SK-N-MC (cell line): ENCODE results near the gene IDI2.

Experiments used
- DNase-seq: peaks from one replicate; pipeline ENCODE4 v3.0.0-alpha.2; 2011; ENCODE audit warnings: low read depth, low spot score
- H3K27ac ChIP-seq: fragments of 200-600 bp; sonication (generic); 2 replicates; pipeline ENCODE4 v1.5.1; 2016; ENCODE audit warnings: mixed run types
- H3K36me3 ChIP-seq: fragments of 200-600 bp; sonication (generic); 2 replicates; pipeline ENCODE4 v1.6.1; 2017; ENCODE audit warnings: antibody characterized with exemption, low read length, mixed read lengths; ENCODE audit not compliant: insufficient read depth
- H3K4me3 ChIP-seq: fragments of 200-600 bp; sonication (generic); 2 replicates; pipeline ENCODE4 v1.5.1; 2016
- H3K9ac ChIP-seq: fragments of 200-600 bp; sonication (generic); 2 replicates; pipeline ENCODE4 v1.8.0; 2017; ENCODE audit warnings: mixed run types, mixed read lengths; ENCODE audit not compliant: insufficient read length
- H3K9me3 ChIP-seq: fragments of 200-600 bp; sonication (generic); 2 replicates; pipeline ENCODE4 v1.6.1; 2017; ENCODE audit warnings: low read depth, mild to moderate bottlenecking, antibody characterized with exemption, low read length, moderate library complexity, mixed read lengths
- EZH2 ChIP-seq: fragments of 200-600 bp; sonication (generic); IDR thresholded peaks from one replicate; pipeline ENCODE4 v1.6.1; 2017; ENCODE audit warnings: antibody characterized with exemption
- FOXP2 ChIP-seq: optimal IDR thresholded peaks from 2 replicates; pipeline ENCODE3; 2011; ENCODE audit warnings: mild to moderate bottlenecking, moderate library complexity; ENCODE audit not compliant: insufficient read depth; ENCODE audit errors: extremely low read length, control extremely low read depth
- POLR2AphosphoS5 ChIP-seq: IDR thresholded peaks from 2 replicates; pipeline ENCODE4 v1.6.1; 2012; ENCODE audit warnings: mild to moderate bottlenecking, low read depth, low read length, borderline replicate concordance

IDI2 gene

GRCh38 chr10:1009071-1009494 lies 16.6 kb downstream of the IDI2 start:
- DNase-seq, result no peak
- no peaks in the 10 kb centered on the region for H3K9me3 ChIP-seq
- H3K36me3 ChIP-seq, result peaks cover 65% of the 10 kb centered on the region
- H3K4me3 ChIP-seq, result no peak overlapping the region
- TF ChIP-seq POLR2AphosphoS5, result no peak
- TF ChIP-seq EZH2, result no peak
- no peak for TF ChIP-seq FOXP2
- H3K9ac ChIP-seq, result no peak overlapping the region
- no peak overlapping the region for H3K27ac ChIP-seq

GRCh38 chr10:1007583-1007982 lies 18.1 kb downstream of the IDI2 start:
- TF ChIP-seq EZH2, result no peak
- TF ChIP-seq FOXP2, result no peak
- no peak for TF ChIP-seq POLR2AphosphoS5
- no peak for DNase-seq
- H3K9ac ChIP-seq, result no peak overlapping the region

GRCh38 chr10:1006573-1006972 lies 19.1 kb downstream of the IDI2 start:
- TF ChIP-seq FOXP2 (no peak), EZH2 (no peak), POLR2AphosphoS5 (no peak)
- Histone ChIP-seq H3K9me3 (no peaks in the 10 kb centered on the region), H3K27ac (no peak overlapping the region), H3K4me3 (no peak overlapping the region), H3K36me3 (peaks cover 74% of the 10 kb centered on the region), H3K9ac (no peak overlapping the region)
- DNase-seq, result no peak

More at GRCh38 chr10:1007583-1007982, 18.1 kb downstream of the IDI2 start:
- no peak overlapping the region for H3K4me3 ChIP-seq
- no peak overlapping the region for H3K27ac ChIP-seq
- H3K36me3 ChIP-seq, result peaks cover 74% of the 10 kb centered on the region
- no peaks in the 10 kb centered on the region for H3K9me3 ChIP-seq

- Histone ChIP-seq H3K9ac (no peak overlapping the region), H3K9me3 (no peaks in the 10 kb centered on the region), H3K27ac (no peak overlapping the region), H3K36me3 (peaks cover 80% of the 10 kb centered on the region), H3K4me3 (no peak overlapping the region)
- no peak for DNase-seq
- TF ChIP-seq EZH2 (no peak), FOXP2 (no peak), POLR2AphosphoS5 (no peak)
Measured at GRCh38 chr10:1003884-1004670, 21.6 kb downstream of the IDI2 start.

GRCh38 chr10:1002425-1003006 lies 23.1 kb downstream of the IDI2 start:
- no peak overlapping the region for H3K4me3 ChIP-seq
- H3K9ac ChIP-seq, result no peak overlapping the region
- H3K36me3 ChIP-seq, result peaks cover 90% of the 10 kb centered on the region
- no peaks in the 10 kb centered on the region for H3K9me3 ChIP-seq
- TF ChIP-seq FOXP2, result no peak
- no peak for TF ChIP-seq EZH2
- no peak for TF ChIP-seq POLR2AphosphoS5
- no peak for DNase-seq
- H3K27ac ChIP-seq, result no peak overlapping the region

- TF ChIP-seq EZH2, result no peak
- Histone ChIP-seq H3K9me3 (no peaks in the 10 kb centered on the region), H3K27ac (no peak overlapping the region), H3K4me3 (no peak overlapping the region), H3K9ac (no peak overlapping the region), H3K36me3 (peaks cover 91% of the 10 kb centered on the region)
- DNase-seq, result no peak
Measured at GRCh38 chr10:997266-998022, 28.2 kb downstream of the IDI2 start.

- peaks cover 81% of the 10 kb centered on the region for H3K36me3 ChIP-seq
Measured at GRCh38 chr10:996031-996430, 29.6 kb downstream of the IDI2 start.

GRCh38 chr10:995559-995926 lies 30.1 kb downstream of the IDI2 start:
- TF ChIP-seq FOXP2 (no peak), POLR2AphosphoS5 (no peak), EZH2 (no peak)
- peaks cover 80% of the 10 kb centered on the region for H3K36me3 ChIP-seq

More at GRCh38 chr10:996031-996430, 29.6 kb downstream of the IDI2 start:
- Histone ChIP-seq H3K4me3 (no peak overlapping the region), H3K27ac (no peak overlapping the region), H3K9ac (no peak overlapping the region), H3K9me3 (no peaks in the 10 kb centered on the region)
- TF ChIP-seq EZH2, result no peak
- TF ChIP-seq POLR2AphosphoS5, result no peak
- TF ChIP-seq FOXP2, result no peak
- DNase-seq, result no peak

More at GRCh38 chr10:995559-995926, 30.1 kb downstream of the IDI2 start:
- no peak overlapping the region for H3K9ac ChIP-seq
- no peak for DNase-seq
- no peak overlapping the region for H3K4me3 ChIP-seq
- no peaks in the 10 kb centered on the region for H3K9me3 ChIP-seq
- H3K27ac ChIP-seq, result no peak overlapping the region
